ENCODE measurements around the gene GMPS.
"Not testable (repeated sequence)": the region's sequence is repeated elsewhere in the genome, so short reads cannot be mapped to it uniquely, and the experiment has no call there.

GMPS gene

DNA sequence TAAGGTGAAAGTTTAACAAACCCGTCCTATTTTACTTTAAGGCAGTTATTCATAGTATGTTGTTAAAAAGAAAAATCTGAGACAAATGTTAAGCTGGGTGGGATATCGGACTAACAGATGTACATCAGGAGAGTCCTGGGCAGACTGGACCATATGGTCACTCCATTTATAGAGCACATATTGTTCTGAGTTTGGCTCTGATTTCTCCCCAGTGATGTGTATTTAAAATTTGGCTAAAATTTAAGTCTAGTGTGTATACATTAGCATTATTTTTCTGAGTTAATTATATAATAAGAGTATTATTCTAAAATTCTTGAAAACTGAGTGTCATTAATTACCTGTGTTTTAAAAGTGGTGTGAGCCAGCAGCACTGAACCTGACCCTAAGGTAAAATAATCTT, 6.1 kb downstream of the GMPS start:
- H3K4me3 ChIP-seq (replicated peaks in 1 of 2; ENCODE audit: low read depth in 2 of 2, low read length in 2 of 2), result no peak overlapping the region
- no peak for TF ChIP-seq CTCF (IDR thresholded peaks at IDR 0.05; ENCODE audit: low read depth, low read length)
- no peak for DNase-seq (ENCODE audit: low read depth in 2 of 2)

GRCh38 chr3:155880286-155880685, 9.8 kb downstream of the GMPS start:
- no peak for TF ChIP-seq CTCF (IDR thresholded peaks at IDR 0.05; ENCODE audit: low read depth, low read length)
- no peak for DNase-seq (ENCODE audit: low read depth in 2 of 2)
- H3K4me3 ChIP-seq (replicated peaks in 1 of 2; ENCODE audit: low read depth in 2 of 2, low read length in 2 of 2), result no peak overlapping the region

DNA sequence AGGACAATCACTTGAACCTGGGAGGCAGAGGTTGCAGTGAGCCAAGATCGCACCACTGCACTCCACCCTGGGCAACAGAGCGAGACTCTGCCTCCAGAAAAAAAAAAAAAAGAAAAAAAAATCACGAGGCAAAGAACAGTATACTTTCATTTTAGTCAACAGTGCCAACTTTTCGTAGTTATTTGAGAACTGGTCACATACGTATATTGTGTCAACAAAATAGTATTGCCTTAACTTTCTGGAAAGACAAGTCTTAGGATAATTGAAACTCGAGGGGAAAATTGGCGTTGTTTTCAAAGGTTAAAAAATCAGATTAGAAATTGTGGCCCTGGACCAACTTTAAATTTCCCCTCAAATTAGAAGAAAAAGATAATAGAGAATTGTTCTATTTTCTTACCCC, 13.8 kb downstream of the GMPS start:
- no peak overlapping the region for H3K4me3 ChIP-seq (replicated peaks in 1 of 2; ENCODE audit: low read depth in 2 of 2, low read length in 2 of 2)
- no peak for DNase-seq (ENCODE audit: low read depth in 2 of 2)
- no peak for TF ChIP-seq CTCF (IDR thresholded peaks at IDR 0.05; ENCODE audit: low read depth, low read length)

DNA sequence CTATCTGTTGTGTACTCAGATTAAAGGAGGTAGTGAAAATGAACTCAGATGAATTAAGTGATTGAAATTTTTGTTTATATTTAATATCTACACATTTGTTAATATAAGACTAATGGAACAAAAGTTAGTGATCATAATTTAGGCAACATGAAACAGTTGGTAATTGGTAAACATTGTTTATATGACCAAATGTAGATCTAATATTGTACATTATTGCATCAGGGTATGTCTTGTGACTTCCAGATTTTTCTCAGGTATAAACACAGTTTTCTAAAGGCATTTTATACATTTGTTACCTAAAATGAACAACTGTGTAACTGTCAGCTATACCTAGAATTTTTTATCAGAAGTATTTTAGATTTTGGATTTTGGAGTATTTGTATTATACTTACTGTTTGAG, 14.8 kb downstream of the GMPS start:
- DNase-seq (ENCODE audit: low read depth in 2 of 2), result no peak
- TF ChIP-seq CTCF (IDR thresholded peaks at IDR 0.05; ENCODE audit: low read depth, low read length), result no peak
- H3K4me3 ChIP-seq (replicated peaks in 1 of 2; ENCODE audit: low read depth in 2 of 2, low read length in 2 of 2), result no peak overlapping the region

DNA sequence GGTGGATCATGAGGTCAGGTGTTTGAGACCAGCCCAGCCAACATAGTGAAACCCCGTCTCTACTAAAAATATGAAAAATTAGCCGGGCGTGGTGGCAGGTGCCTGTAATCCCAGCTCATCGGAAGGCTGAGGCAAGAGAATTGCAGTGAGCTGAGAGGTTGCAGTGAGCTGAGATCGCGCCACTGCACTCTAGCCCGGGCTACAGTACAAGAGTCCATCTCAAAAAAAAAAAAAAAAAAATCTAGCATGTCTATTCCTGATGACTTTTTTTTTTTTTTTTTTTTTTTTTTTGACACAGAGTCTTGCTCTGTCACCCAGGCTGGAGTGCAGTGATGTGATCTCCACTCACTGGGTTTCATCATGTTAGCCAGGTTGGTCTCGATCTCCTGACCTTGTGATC, 15.9 kb downstream of the GMPS start:
- H3K4me3 ChIP-seq (replicated peaks in 1 of 2; ENCODE audit: low read depth in 2 of 2, low read length in 2 of 2); DNase-seq (ENCODE audit: low read depth in 2 of 2): not testable (repeated sequence)

DNA sequence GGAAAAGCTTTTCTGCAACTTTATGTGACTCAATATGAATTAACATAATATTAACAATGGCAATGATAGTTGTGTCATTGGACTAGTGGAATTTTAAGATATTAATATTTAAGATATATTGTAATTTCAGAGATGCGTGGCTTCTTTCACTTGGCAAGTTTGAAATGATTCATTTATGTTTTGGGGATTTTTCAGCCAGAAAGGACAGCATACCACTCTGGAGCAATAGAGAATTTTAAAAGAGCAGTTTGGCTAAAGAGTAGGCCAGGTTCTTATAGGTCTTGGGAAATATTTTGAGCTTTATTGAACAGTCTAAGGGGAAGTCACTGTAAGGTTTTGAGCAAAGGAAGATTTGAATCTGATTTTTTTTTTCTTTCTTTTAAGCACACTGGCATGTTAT, 16.5 kb downstream of the GMPS start:
- TF ChIP-seq CTCF (IDR thresholded peaks at IDR 0.05; ENCODE audit: low read depth, low read length), result no peak
- no peak for DNase-seq (ENCODE audit: low read depth in 2 of 2)
- H3K4me3 ChIP-seq (replicated peaks in 1 of 2; ENCODE audit: low read depth in 2 of 2, low read length in 2 of 2), result no peak overlapping the region

- no peak for TF ChIP-seq CTCF (IDR thresholded peaks at IDR 0.05; ENCODE audit: low read depth, low read length)
- DNase-seq (ENCODE audit: low read depth in 2 of 2), result no peak
- H3K4me3 ChIP-seq (replicated peaks in 1 of 2; ENCODE audit: low read depth in 2 of 2, low read length in 2 of 2), result no peak overlapping the region
Observed at GRCh38 chr3:155889212-155889611, 18.8 kb downstream of the GMPS start.
